GM21526 (cell line): ENCODE results near the gene TBX18.

Experiments used
- ATAC-seq: cut with Tn5 transposase; IDR thresholded peaks from one replicate; pipeline ENCODE4 v1.9.1; 2021; ENCODE audit warnings: moderate library complexity; ENCODE audit not compliant: unreplicated experiment, low FRiP score

Gene TBX18

DNA sequence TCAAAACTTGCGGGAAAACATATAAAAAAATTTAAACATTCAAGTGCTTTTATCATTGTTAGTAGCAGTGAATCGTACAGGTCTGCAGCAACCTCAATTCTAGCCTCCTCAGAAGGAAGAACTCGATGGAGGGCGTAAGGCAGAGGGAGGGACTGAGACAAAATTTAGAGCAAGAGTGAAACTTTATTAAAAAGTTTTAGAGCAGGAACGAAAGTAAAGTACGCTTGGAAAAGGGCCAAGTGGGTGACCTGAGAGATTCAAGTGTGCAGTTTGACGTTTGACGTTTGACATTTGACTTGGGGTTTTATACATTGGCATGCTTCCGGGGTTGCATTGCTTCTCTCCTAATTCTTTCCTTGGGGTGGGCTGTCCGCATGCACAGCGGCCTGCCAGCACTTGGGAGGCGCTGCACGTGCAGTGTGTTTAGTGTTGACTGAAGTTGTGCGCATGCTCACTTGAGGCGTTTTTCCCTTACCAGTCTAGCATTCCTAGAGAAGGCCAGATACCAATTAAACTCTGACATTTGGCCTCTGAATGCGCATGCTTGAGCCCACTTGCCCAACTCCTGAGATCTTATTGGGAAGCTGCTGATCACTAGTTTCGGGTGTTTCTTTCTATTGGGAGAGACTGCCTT is 82.6 kb downstream of the TBX18 start:
- no peak for ATAC-seq

DNA sequence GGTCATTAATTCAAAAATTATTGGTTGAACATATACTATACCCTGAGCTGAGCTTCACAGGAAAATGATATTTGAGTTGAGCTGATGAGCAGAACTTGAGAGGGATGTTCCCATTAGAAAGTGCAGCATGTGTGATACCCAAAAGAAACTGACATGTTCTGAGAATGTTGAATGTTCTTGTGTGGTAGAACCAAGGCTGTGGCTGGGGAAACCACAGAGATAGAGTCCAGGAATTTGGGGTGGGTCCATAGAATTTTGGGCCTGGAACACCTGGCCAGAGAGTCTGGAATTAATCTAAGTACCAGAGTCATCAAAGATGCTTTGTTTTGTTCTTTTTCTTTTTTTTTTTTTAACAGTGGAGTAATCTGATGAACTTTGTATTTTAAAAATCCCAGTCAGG is 88.7 kb downstream of the TBX18 start:
- ATAC-seq = no peak

DNA sequence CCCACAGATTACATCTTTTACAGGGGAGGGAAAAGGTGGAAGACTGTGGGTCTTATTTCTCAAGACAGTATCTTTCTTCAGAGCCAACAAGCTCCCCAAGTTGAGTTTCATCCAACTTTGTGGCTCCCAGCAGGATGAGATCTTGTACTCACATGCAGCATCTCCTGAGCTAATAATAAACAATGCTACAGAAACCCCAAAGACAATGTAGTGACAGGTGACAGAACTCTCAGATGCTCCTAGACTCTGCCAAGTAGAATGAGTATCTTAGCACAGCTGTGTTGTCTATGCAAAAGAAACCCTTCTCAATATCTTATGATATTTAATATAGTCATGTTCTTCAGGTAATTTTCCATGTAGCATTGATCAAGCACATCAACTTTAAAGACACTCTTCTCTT is 90.0 kb downstream of the TBX18 start:
- no peak for ATAC-seq

DNA sequence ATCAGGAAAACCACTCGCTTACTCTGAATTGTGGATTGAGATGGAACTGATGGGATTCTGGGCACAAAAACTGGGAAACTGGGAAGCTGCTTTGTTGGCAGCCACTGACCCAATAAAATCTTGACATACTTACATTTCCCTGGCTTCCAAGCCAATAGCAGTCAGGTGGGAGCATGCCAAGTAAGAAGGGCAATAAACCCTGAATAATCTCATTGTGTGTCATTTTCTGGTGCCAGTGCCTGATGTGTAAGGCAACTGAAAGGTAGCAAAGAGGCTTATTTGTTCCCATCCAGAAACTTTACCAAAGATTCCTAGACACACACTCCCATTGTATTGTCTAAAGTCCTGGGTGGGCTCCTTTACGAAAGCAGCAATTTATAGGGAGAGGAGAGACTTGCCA is 93.2 kb downstream of the TBX18 start:
- no peak for ATAC-seq

DNA sequence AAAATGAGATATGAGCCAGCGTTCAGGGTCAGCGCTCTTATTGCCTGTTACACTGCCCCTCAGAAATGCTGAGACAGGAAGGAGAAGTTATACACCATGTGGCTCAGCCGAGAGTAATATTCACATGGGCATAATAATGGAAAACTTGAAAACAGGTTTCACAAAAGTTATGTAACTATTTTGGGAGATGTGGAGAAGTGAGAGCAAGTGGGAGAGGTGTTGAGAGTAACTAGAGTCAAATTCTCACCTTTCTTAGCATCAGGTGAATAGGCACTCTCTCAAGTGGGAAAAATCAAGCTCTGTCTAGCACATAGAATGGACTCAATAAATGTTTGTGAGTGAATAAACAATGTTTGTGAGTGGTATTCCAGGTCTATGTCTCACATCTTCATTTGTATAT is 94.5 kb downstream of the TBX18 start:
- ATAC-seq = no peak

DNA sequence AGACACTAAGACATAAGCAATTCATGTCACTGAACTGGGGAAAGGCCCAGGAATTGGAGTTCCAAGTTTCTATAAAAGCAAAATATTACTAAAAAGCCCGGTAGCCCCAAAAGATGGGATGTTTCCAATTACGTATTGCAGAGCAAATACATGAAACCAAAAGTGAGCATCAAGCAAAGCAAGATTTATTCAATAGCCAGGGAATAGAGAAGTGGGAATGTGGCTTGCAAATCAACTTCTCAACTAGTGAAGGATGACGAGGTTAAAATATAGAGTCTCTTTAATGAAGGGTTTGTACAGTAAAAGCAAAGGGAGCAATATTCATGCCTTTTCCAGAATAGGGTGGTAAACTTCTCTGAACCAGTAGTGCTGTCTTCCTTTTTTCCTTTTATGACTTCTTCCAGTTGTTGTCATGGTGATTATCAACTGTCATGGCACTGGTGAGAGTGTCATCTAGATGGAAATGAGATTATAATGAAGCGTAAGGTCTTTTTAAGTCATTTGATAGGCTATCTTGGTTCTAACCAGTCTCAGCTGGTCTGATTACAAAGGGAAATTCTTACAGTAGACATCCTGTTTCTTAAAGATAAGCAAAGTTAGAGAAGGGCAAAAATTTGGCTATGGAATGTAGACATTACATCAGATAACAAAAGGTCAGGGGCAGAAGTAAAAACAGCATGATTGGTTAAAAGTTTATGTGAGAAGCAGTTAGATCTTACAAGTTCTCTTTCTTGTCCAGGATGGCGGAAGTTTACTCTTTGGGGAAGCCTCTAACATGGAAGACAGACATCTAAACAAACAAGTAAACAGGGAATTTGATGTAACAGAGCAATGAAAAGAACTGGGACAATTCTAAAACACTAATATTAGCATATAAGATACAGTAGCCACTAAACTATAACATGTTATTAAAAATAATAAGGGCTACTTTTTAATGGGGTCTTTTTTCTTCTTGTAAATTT is 96.9 kb downstream of the TBX18 start:
- no peak for ATAC-seq

DNA sequence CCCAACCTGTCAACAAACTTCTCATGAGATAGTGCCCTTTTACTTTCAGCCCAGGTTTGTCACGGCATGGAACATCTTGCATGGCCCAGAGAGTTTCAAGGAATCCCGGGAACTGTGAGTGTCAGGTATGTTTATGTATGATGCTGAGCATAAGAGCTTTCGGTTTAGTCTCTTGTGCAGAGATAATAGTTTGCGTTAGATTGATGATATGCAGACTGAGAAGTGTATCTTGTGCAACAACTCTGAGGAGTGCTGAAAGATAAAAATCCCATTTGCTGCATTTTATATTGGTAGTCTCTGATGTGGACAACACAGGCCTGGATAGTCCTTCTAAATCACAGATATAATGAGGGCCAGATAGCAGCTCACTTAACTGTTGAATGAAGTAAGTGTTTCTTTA is 99.0 kb downstream of the TBX18 start:
- ATAC-seq = no peak

DNA sequence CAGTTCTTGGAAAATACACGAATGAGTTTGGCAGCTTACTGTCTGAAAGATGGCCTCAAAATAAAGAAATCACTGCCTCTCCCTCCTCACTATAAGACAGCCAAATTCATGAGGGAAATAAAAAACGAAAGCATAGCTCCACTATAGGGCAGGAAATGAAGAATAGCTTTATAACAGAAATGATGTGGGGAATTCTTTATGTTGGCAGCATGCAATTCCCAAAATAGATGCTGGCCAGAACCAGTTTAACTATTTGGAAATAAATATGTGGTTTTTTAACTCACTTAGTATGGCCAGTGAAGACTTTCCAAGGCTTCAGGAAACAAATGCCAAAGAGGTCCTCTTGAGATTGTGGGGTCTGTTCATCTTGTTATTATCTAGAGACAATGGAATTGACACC is 100.5 kb downstream of the TBX18 start:
- no peak for ATAC-seq

DNA sequence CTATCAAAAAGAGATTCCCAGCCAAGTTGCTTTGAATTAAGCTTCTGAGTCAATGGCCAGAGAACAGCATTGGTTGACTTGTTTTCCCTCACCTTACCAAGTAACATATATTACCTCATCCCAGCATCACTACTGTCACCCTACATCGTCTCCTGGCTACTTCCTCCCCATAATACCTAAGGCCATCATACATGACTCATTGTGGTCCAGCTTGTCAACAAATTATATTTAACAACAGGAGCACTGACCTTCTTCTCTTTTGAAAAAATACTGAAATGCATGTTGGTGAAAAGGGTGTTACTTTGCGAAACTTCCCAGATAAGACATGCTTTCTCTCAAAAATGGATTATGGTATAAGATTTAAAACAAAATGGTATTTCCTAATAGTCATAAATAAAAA is 106.9 kb downstream of the TBX18 start:
- ATAC-seq = no peak

DNA sequence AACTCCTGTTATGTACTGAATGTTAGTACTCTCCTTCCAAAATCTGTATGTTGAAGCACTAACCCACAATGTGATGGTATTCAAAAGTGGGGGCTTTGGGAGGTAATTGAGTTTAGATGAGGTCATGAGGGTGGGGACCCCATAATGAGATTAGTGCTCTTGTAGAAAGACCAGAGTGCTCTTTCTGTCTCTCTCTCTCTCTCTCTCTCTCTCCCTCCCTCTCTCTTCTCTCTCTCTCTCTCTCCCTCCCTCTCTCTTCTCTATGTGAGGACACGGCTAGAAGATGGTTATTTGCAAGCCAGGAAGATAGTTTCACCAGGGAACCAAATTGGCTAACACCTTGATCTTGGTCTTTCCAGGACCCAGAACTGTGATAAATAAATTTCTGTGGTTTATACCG is 107.4 kb downstream of the TBX18 start:
- no peak for ATAC-seq

DNA sequence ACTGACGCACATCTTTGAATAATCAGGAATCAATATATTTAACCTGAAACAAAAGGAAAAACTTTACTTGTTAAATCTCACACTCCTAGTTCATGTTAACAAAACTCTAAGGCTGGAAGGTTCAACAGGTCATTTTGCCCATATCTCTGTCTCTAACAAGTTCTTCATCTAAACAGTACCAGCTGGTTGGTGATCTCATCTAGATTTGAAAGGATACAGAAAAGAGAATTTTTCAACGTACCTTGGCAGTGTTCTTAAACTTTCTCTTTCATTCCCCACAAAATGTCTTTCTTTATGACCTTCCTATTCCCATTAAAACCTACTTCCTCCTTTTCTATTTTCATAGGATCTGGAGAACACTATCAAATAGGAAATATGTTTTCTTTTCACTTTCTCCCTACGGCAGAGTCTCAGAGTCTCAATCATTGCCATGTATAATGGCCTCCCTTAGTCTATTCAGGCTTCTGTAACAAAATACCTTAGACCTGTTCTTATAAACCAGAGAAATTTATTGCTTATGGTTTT is 111.3 kb downstream of the TBX18 start:
- no peak for ATAC-seq

DNA sequence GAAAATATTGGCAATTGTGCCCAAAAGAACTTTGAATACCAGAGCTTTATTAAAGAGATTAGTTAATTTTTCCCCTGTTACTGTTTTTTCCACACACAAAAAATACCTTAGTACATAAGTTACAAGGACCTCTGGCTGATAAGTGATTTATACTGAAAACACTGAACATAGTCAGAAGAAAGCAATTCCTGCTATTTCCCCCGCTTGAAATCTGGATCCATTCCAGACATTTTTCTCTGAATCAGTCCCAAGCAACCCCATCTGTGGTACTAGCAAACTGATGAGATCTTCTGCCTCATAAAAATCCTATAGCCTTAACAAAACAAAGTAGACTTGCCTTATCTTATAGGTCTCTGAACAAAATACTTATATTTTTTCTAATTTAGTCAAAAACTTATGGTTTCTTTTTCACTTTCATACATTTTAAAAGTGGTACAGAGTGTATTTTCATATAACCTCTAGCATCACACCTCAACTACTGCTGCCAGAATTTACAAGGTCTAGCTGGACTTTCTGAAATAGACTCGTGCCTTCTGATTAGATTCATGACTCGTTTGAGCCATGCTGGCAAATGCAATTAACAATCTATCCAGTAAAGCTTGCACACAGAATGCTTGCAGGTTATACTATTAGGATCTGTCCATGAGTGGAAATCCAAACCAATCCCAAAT is 111.9 kb downstream of the TBX18 start:
- no peak for ATAC-seq

DNA sequence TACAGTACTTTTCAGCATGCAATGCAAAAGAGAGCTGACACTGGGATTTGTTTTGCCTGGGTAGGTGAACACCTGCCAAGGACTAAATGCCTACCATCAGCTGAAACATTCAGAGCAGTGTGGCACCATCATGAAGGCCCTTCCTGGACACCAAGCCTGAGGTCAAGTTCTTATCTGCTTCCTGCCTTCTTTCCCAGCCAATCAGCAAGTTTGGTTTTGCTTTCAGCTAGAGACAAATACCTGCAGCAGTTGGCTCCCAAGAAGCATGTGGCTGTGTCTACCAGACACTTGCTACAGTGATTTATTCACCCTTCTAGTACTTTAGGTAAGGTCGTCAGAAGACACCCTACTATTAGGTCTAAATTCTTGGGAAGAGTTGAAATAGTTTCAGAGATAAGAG is 112.8 kb downstream of the TBX18 start:
- ATAC-seq = no peak

DNA sequence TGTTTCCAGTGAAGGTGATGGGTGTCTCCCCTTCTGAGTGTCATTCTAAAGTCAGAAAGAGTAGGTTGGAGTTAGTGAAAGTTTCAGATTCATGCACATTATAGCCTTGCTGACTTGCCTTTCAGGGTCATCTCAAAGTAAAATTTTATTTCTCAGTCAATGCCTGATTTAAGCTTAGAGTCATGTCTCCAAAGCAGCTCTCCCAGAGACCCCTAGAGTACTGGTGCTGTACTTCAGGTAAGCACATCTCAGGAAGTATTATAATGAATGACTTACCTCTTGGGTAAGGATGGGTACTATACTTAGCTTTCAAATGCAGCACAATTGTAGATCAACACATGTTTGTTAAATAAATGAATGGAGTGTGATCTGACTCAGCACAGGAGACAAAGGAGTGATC is 116.0 kb downstream of the TBX18 start:
- no peak for ATAC-seq

DNA sequence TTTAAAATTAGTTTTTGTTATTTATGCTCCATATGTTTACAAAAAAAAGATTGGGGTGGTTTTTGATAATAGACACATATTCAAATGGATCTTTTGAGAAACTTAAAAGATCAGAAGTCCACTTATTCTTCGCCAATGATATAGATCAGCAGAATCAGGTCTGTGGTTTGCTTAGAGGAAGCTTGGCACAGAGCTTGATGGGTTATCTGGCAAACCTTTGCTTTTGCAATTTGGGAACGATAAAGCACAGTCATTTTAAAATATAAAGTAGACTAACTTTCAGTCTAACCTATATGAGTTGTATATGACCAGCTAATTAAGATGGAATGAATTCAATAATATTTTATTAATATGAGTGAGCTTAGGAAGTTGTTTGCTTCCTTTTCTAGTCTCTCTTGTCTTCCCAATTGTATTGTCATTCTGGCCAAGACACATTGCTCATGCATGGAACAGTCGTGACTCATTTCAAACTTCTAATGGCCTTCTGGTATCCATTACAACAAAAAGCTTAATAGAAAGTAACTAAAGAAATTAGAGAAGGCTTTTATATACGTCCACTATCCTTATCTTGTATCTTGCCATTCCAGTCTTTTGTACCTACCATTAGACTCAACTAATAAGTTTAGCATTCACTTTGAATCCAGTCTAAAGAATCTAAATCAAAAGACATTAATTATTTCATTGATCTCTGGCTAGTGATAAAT is 118.7 kb downstream of the TBX18 start:
- no peak for ATAC-seq

DNA sequence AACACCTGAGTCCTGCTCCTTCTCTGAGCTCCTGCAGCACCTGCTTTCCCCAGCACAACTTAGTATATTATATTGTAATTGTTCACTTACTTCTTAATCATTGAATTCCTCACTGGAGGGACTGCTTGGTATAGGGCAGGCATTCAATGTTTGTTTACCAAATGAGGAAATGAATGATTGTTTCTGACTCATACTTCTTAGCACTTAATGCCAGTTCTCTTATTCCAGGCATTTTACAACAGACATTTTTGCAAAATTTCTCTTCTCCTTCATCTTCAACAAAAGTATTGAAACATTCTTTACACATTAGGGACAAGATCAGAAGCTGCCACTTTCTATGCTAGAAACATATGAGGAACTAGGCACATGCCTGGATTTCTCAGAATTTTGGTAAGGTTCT is 119.4 kb downstream of the TBX18 start:
- ATAC-seq = no peak

DNA sequence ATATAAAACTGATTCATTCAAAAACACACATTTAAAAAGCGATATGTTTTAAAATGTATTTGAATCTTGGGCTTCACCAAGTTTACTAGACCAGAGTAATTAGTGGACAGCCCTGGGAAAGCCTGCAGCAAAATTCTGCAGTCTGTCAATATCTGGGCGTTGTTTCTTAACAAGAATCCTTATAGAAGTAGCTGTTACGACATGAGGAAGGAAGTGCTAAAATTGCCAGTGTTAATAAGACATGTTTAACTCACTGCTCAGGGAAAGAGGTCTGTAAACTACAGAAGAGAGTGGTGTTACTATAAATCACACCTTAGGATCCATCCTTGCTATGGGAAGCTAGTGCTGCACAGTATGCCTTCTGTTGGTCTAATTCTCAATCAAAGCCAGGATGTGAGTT is 120.6 kb downstream of the TBX18 start:
- ATAC-seq = no peak

DNA sequence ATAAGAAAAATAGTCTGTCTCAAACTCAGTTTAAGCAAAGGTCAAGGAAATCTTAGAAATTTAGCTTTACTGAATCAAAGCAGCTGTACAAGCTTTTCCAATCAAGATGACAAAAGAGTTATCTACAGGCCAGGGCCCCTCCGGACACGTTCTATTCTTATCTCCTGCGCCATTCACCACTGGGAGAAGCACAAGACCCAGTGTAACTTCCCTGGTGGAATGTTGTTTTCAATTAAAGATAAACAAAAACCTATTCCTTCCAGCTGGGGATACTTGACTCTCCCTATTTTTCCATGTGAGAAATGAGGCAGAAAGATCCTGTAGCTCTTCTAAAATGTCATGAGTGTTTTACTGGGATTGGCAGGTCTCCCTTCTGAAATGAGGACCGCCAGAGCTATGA is 123.3 kb downstream of the TBX18 start:
- ATAC-seq = no peak

DNA sequence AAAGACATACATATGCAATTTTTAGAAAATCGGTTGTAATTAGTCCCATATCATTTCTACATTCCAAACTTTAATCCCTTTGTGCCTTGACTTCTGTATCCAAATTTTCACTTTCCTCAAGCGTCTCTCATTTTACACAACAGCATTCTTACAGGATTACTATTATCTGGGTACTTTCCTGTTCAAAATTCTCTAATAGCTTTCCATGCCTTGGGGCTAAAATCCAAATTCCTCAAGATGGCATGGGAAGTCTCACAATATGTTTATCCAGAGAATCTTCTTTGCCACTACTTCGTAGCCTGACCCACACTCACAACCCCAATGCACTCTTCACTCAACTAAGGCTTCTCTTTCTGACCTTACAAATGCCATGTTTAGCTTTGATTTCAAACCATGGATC is 125.0 kb downstream of the TBX18 start:
- ATAC-seq = no peak

DNA sequence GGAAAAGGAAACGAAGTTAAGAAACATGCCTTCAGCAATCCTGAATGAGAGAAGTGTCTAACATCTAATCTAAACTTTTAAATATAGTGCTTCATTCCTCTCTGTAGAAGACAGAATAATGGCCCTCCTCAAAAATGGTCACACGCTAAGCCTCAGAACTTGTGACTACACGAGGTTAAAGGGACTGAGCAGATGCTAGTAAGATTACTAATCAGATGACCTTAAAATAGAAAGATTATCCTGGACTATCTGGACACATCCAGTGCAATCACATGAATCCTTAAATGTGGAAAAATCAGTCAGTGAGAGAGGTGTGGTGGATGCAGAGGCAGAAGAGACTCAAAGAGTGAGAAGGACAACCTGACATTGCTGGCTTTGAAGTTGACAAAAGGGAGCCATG is 126.1 kb downstream of the TBX18 start:
- ATAC-seq = no peak
